IMR-90 (cell line): Measurements from ENCODE around the gene TMC7. TPM values are rescaled to one million over a fixed set of nuclear protein-coding genes. Genes with fewer than 3 reads are reported as not detected.

Experiments used
- ATAC-seq: fragments of 200-7000 bp; cut with Tn5 transposase; 2 replicates; pipeline ENCODE4 v1.9.1; 2020; ENCODE audit warnings: low read depth, mild to moderate bottlenecking, moderate library complexity
- Bru-seq: library from RNA; stranded (reverse); fragments of 400-500 nt; gene quantifications from one replicate; lab custom pipeline; 2021; lab: Mats Ljungman, UMichigan
- BruChase-seq, 2 experiments: library from RNA; stranded (reverse); fragments of 400-500 nt; gene quantifications; one replicate each; lab custom pipeline; 2021; lab: Mats Ljungman, UMichigan
- BruUV-seq: library from RNA; stranded (reverse); fragments of 400-500 nt; replicated peaks from 2 replicates; lab custom pipeline; 2021; lab: Mats Ljungman, UMichigan
- CTCF ChIA-PET: fragments of 300-600 bp; formaldehyde crosslinking; extraction: SDS; loops from one replicate; lab custom pipeline; 2021; ENCODE audit warnings: antibody characterized with exemption; lab: Yijun Ruan, JAX
- POLR2A ChIA-PET: fragments of 300-600 bp; sonication (Branson Sonifier 250); formaldehyde crosslinking; loops from one replicate; lab custom pipeline; 2022; ENCODE audit warnings: antibody characterized with exemption; ENCODE audit not compliant: unreplicated experiment; lab: Charles Lee
- DNase-seq: peaks from one replicate; pipeline ENCODE4 v3.0.0; 2013
- H2AFZ ChIP-seq: replicated peaks from 2 replicates; pipeline ENCODE3; 2013; ENCODE audit warnings: low read length, mild to moderate bottlenecking; ENCODE audit not compliant: poor library complexity
- H2AK5ac ChIP-seq: 2 replicates; pipeline ENCODE4 v1.6.1; 2013; ENCODE audit warnings: low read depth, low read length, inconsistent platforms
- H2AK9ac ChIP-seq: replicated peaks from 2 replicates; pipeline ENCODE3; 2013; ENCODE audit warnings: mild to moderate bottlenecking, low read depth, low read length, moderate library complexity; ENCODE audit not compliant: poor library complexity
- H2BK120ac ChIP-seq: 2 replicates; pipeline ENCODE4 v1.6.1; 2013; ENCODE audit warnings: low read depth, low read length, inconsistent platforms
- H2BK15ac ChIP-seq: 3 replicates; pipeline ENCODE4 v1.6.1; 2013; ENCODE audit warnings: low read depth, low read length, inconsistent platforms
- H2BK20ac ChIP-seq: 2 replicates; pipeline ENCODE4 v1.6.1; 2013; ENCODE audit warnings: low read depth, mild to moderate bottlenecking, inconsistent platforms, low read length, moderate library complexity
- H2BK5ac ChIP-seq: 2 replicates; pipeline ENCODE4 v1.6.1; 2013; ENCODE audit warnings: mild to moderate bottlenecking, low read depth, low read length, inconsistent platforms; ENCODE audit not compliant: poor library complexity, severe bottlenecking
- H3K14ac ChIP-seq: replicated peaks from 2 replicates; pipeline ENCODE4 v1.6.1; 2013; ENCODE audit warnings: low read depth, low read length, inconsistent platforms
- H3K18ac ChIP-seq: 2 replicates; pipeline ENCODE4 v1.6.1; 2013; ENCODE audit warnings: low read depth, low read length, control low read depth
- H3K23ac ChIP-seq: 2 replicates; pipeline ENCODE4 v1.6.1; 2013; ENCODE audit warnings: low read depth, low read length, inconsistent platforms
- H3K27ac ChIP-seq: 2 replicates; pipeline ENCODE4 v1.5.1; 2013; ENCODE audit warnings: mild to moderate bottlenecking, control low read depth, low read length; ENCODE audit not compliant: insufficient read depth
- H3K27me3 ChIP-seq: 2 replicates; pipeline ENCODE4 v1.6.1; 2013; ENCODE audit warnings: low read length; ENCODE audit not compliant: control insufficient read depth, insufficient read depth
- H3K36me3 ChIP-seq: 2 replicates; pipeline ENCODE4 v1.6.1; 2013; ENCODE audit warnings: low read length, mixed read lengths; ENCODE audit not compliant: control insufficient read depth, insufficient read depth
- H3K4ac ChIP-seq: 2 replicates; pipeline ENCODE4 v1.6.1; 2013; ENCODE audit warnings: low read depth, low read length, inconsistent platforms
- H3K4me1 ChIP-seq: 2 replicates; pipeline ENCODE4 v1.6.1; 2013; ENCODE audit warnings: low read length, mixed read lengths; ENCODE audit not compliant: control insufficient read depth, insufficient read depth
- H3K4me2 ChIP-seq: 2 replicates; pipeline ENCODE4 v1.6.1; 2013; ENCODE audit warnings: low read depth, mild to moderate bottlenecking, control low read depth, low read length, moderate library complexity
- H3K4me3 ChIP-seq: 2 replicates; pipeline ENCODE4 v1.5.1; 2013; ENCODE audit warnings: low read depth, mild to moderate bottlenecking, control low read depth, low read length, moderate library complexity; ENCODE audit not compliant: insufficient read depth
- H3K56ac ChIP-seq: 2 replicates; pipeline ENCODE4 v1.6.1; 2013; ENCODE audit warnings: low read length, inconsistent platforms; ENCODE audit not compliant: insufficient read depth; ENCODE audit errors: extremely low read depth
- H3K79me1 ChIP-seq, 2 experiments: 2 replicates each; pipeline ENCODE4 v1.6.1; 2013; ENCODE audit warnings: low read length in 2 of 2, inconsistent platforms in 1 of 2, low read depth in 1 of 2
- H3K9ac ChIP-seq: 2 replicates; pipeline ENCODE4 v1.6.1; 2013; ENCODE audit warnings: low read depth, low read length, control low read depth
- H3K9me1 ChIP-seq: 2 replicates; pipeline ENCODE4 v1.6.1; 2013; ENCODE audit warnings: low read length, inconsistent platforms; ENCODE audit not compliant: insufficient read depth
- H3K9me3 ChIP-seq: 2 replicates; pipeline ENCODE4 v1.6.1; 2013; ENCODE audit warnings: low read length; ENCODE audit not compliant: control insufficient read depth, insufficient read depth
- H4K20me1 ChIP-seq: 2 replicates; pipeline ENCODE4 v1.6.1; 2013; ENCODE audit warnings: low read length, inconsistent platforms; ENCODE audit not compliant: insufficient read depth
- H4K5ac ChIP-seq: 2 replicates; pipeline ENCODE4 v1.6.1; 2013; ENCODE audit warnings: mild to moderate bottlenecking, low read depth, low read length, control low read depth
- H4K8ac ChIP-seq, 2 experiments: 2 replicates each; pipeline ENCODE4 v1.6.1; 2013; ENCODE audit warnings: low read depth in 2 of 2, low read length in 2 of 2, control low read depth in 1 of 2, inconsistent platforms in 1 of 2
- H4K91ac ChIP-seq: 2 replicates; pipeline ENCODE4 v1.6.1; 2013; ENCODE audit warnings: low read depth, low read length, inconsistent platforms; ENCODE audit not compliant: insufficient read depth
- BHLHE40 ChIP-seq: fragments of 150-350 bp; IDR thresholded peaks from 2 replicates; pipeline ENCODE4 v1.6.1; 2016; ENCODE audit warnings: mild to moderate bottlenecking, low read depth, low read length
- CTCF ChIP-seq: conservative IDR thresholded peaks from 2 replicates; pipeline ENCODE4 v1.5.1; 2012; ENCODE audit warnings: mild to moderate bottlenecking, low read depth, low read length, improper control_type of control experiment
- ELK1 ChIP-seq: fragments of 150-350 bp; IDR thresholded peaks from 2 replicates; pipeline ENCODE4 v1.6.1; 2016; ENCODE audit warnings: low read depth, mild to moderate bottlenecking, low read length, moderate library complexity, borderline replicate concordance
- FOS ChIP-seq: fragments of 150-350 bp; IDR thresholded peaks from 2 replicates; pipeline ENCODE4 v1.6.1; 2016; ENCODE audit warnings: low read depth, low read length
- MXI1 ChIP-seq: IDR thresholded peaks from 2 replicates; pipeline ENCODE4 v1.6.1; 2012; ENCODE audit warnings: low read depth, mild to moderate bottlenecking, low read length, moderate library complexity, borderline replicate concordance
- NFE2L2 ChIP-seq: fragments of 150-350 bp; IDR thresholded peaks from 2 replicates; pipeline ENCODE4 v1.6.1; 2016; ENCODE audit warnings: low read depth, mild to moderate bottlenecking, low read length
- POLR2A ChIP-seq: IDR thresholded peaks from 2 replicates; pipeline ENCODE4 v1.6.1; 2012; ENCODE audit warnings: mild to moderate bottlenecking, low read depth, low read length
- RCOR1 ChIP-seq: IDR thresholded peaks from 2 replicates; pipeline ENCODE4 v1.6.1; 2012; ENCODE audit warnings: mild to moderate bottlenecking, low read length, improper control_type of control experiment; ENCODE audit not compliant: insufficient replicate concordance
- SMC3 ChIP-seq: fragments of 150-350 bp; IDR thresholded peaks from 2 replicates; pipeline ENCODE4 v1.6.1; 2016; ENCODE audit warnings: low read depth, mild to moderate bottlenecking, antibody characterized with exemption, low read length, moderate library complexity
- WGBS, 2 experiments: methylation state at CpG; one replicate each; pipeline versions ENCODE4 v1.1.5 to v1.1.7; 2013; ENCODE audit warnings: missing lambda C conversion rate in 2 of 2; ENCODE audit not compliant: insufficient read length in 1 of 2; ENCODE audit errors: extremely low coverage in 2 of 2; 5-methylcytosine and 5-hydroxymethylcytosine counted together
- dilution Hi-C: fragments of 300-500 bp; cut with HindIII; formaldehyde crosslinking; loops from one replicate; pipeline ENCODE4 v1.14.3; 2018; ENCODE audit warnings: low sequenced_read_pairs; ENCODE audit not compliant: unreplicated experiment
- in situ Hi-C: fragments of 300-500 bp; cut with MboI; formaldehyde crosslinking; loops from 3 replicates; pipeline ENCODE4 v1.14.3; 2019; ENCODE audit warnings: low sequenced_read_pairs, inconsistent platforms, mixed read lengths
- intact Hi-C: fragments of 100-400 bp; cut with micrococcal nuclease; formaldehyde crosslinking; loops from 2 replicates; pipeline ENCODE4 v1.10.0; 2022
- long read RNA-seq: library from polyadenylated mRNA; unstranded; transcript quantifications from one replicate; pipeline ENCODE4 v2.0.0, GENCODE V29; 2021; ENCODE audit not compliant: unreplicated experiment
- polyA plus RNA-seq, 3 experiments: library from polyadenylated mRNA; depleted of rRNA; stranded (reverse); fragments of >200 nt; gene quantifications; 2 replicates each; pipeline ENCODE4 v1.2.3, GENCODE V29; 2012; ENCODE audit warnings: low replicate concordance in 1 of 3
- total RNA-seq: library from RNA; depleted of rRNA; stranded (reverse); fragments of >200 nt; gene quantifications from 2 replicates; pipeline ENCODE4 v1.2.3, GENCODE V29; 2012; rRNA removed
- TF ChIP-seq, protein P1 (sequence below): fragments of 150-350 bp; IDR thresholded peaks from 2 replicates; pipeline ENCODE4 v1.6.1; 2017; ENCODE audit warnings: mild to moderate bottlenecking, antibody characterized with exemption, low read length, low read depth

The TMC7 gene
- total RNA-seq (0.28 and 0.36 TPM in 2 replicates), polyA plus RNA-seq (2012; rRNA removed) (0.16 and 0.27 TPM in 2 replicates), Bru-seq, nascent RNA (percentile 33 among the genes with signal in this experiment), BruChase-seq, experiment 1, labeled RNA remaining after a 6-hour chase (percentile 34 among the genes with signal in this experiment), BruChase-seq, experiment 2, labeled RNA remaining after a 2-hour chase (percentile 31 among the genes with signal in this experiment)
- polyA plus RNA-seq (2012; cell fraction: cytosol; rRNA removed), result 0.05 and 0.11 TPM in 2 replicates
- 0.12 and 0.24 TPM in 2 replicates for polyA plus RNA-seq (2012; cell fraction: nucleus; rRNA removed; ENCODE audit: low replicate concordance)
- long read RNA-seq, partial matches to known transcripts, result 1 of 3 reads
- long read RNA-seq, other reads (novel, unspliced or antisense), result 1 of 3 reads

- no peak within 1 kb of the TSS for H2AK5ac ChIP-seq
- WGBS, 2 experiments, result 0% methylated on average over 31 of the region's 64 CpGs; no CpG with 5 or more reads in 1 of the 2 experiments
- H3K23ac ChIP-seq, result no peak within 1 kb of the TSS
- ChIA-PET CTCF (interaction anchor here (0.5 to 1.6 kb wide), 18 partner anchors 15 to 519 kb away, joined by 3 to 8 read pairs (median 4); partner anchors contain the start of gene COQ7), POLR2A (interaction anchor here (0.6 kb wide), 2 partner anchors 10 to 127 kb away, joined by 3 to 14 read pairs; no protein-coding TSS in a partner anchor)
- no peaks in the 10 kb centered on the region for H3K9me1 ChIP-seq
- H4K20me1 ChIP-seq, result no peaks in the 10 kb centered on the region
- H2BK15ac ChIP-seq, result no peak within 1 kb of the TSS
- no peaks in the 10 kb centered on the region; a peak in 1 of 4 replicates for H3K79me1 ChIP-seq
- H3K27me3 ChIP-seq, result no peaks in the 10 kb centered on the region; the same call in 1 of the 2 replicates
- H2BK120ac ChIP-seq, result no peak within 1 kb of the TSS
- BruUV-seq, result no TSS peak
- H3K27ac ChIP-seq, result no peak within 1 kb of the TSS; the same call in 1 of the 2 replicates
- H3K14ac ChIP-seq, result no peak within 1 kb of the TSS
- no peaks in the 10 kb centered on the region for H3K9me3 ChIP-seq
- H4K8ac ChIP-seq, result peak within 1 kb of the TSS; percentile 44 to 53; a peak in 2 of 4 replicates
- no peak within 1 kb of the TSS for H4K91ac ChIP-seq
- H3K4me1 ChIP-seq, result peaks cover 2% of the 10 kb centered on the region; the same call in 1 of the 2 replicates
- intact Hi-C loops, result loop anchor here (1.0 to 5.0 kb wide), 4 partner anchors 84 to 519 kb away; partner anchors contain the start of gene COQ7
- H3K4ac ChIP-seq, result no peak within 1 kb of the TSS
- in situ Hi-C loops, result loop anchor here (5.0 to 10.0 kb wide), 2 partner anchors 89 to 391 kb away; no protein-coding TSS in a partner anchor
- peak within 1 kb of the TSS; percentile 85 for H3K4me2 ChIP-seq
- peak within 1 kb of the TSS; percentile 95 for H2AFZ ChIP-seq
- H3K36me3 ChIP-seq, result no peaks in the 10 kb centered on the region
- H2AK9ac ChIP-seq, result peak within 1 kb of the TSS; percentile 48
- DNase-seq (peak; percentile 79), ATAC-seq (peak; percentile 99)
- dilution Hi-C loops, result no loop called here
- H2BK20ac ChIP-seq, result no peak within 1 kb of the TSS
- no peak within 1 kb of the TSS for H3K18ac ChIP-seq
- H3K9ac ChIP-seq, result peak within 1 kb of the TSS; percentile 24; the same call in 1 of the 2 replicates
- no peak within 1 kb of the TSS for H4K5ac ChIP-seq
- H2BK5ac ChIP-seq, result no peak within 1 kb of the TSS
- H3K56ac ChIP-seq, result no peak within 1 kb of the TSS
- H3K4me3 ChIP-seq, result peak within 1 kb of the TSS; percentile 66
- TF ChIP-seq ELK1 (no peak), RCOR1 (no peak), SMC3 (peak; percentile 88), BHLHE40 (no peak), MXI1 (no peak), NFE2L2 (no peak), CTCF (peak; percentile 97), FOS (no peak), POLR2A (0 out of 2 replicates have a peak, but pooled peaks have one; percentile 29)
- TF ChIP-seq, protein P1, sequence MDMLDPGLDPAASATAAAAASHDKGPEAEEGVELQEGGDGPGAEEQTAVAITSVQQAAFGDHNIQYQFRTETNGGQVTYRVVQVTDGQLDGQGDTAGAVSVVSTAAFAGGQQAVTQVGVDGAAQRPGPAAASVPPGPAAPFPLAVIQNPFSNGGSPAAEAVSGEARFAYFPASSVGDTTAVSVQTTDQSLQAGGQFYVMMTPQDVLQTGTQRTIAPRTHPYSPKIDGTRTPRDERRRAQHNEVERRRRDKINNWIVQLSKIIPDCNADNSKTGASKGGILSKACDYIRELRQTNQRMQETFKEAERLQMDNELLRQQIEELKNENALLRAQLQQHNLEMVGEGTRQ, result no peak
Observed at GRCh38 chr16:18983565-18984434, at the start of gene TMC7. TMC7 (plus strand) TSS chr16:18983934; CDS start chr16:18984064, 130 bp downstream.
